ENCODE measurements around the gene ZNF500.

DNA sequence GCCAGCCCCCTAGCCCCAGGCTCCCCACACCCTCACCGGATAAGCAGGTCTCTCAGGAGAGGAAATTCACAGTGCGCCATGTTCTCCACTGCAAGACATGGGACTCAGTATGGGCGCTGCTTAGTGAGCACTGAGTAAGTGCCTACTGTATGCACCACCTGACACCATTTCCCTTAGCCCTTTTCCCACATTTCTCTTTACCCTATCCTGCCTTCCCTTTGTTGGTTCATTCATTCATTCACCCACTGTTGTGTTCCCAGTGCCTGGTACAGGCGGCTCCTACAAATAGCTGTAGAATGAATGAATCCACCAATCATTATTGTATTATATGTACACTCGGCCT lies 11.1 kb upstream of the ZNF500 start:
- TF ChIP-seq, protein P1, sequence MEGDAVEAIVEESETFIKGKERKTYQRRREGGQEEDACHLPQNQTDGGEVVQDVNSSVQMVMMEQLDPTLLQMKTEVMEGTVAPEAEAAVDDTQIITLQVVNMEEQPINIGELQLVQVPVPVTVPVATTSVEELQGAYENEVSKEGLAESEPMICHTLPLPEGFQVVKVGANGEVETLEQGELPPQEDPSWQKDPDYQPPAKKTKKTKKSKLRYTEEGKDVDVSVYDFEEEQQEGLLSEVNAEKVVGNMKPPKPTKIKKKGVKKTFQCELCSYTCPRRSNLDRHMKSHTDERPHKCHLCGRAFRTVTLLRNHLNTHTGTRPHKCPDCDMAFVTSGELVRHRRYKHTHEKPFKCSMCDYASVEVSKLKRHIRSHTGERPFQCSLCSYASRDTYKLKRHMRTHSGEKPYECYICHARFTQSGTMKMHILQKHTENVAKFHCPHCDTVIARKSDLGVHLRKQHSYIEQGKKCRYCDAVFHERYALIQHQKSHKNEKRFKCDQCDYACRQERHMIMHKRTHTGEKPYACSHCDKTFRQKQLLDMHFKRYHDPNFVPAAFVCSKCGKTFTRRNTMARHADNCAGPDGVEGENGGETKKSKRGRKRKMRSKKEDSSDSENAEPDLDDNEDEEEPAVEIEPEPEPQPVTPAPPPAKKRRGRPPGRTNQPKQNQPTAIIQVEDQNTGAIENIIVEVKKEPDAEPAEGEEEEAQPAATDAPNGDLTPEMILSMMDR (IDR thresholded peaks at IDR 0.05), result no peak
- TF ChIP-seq POLR2A (IDR thresholded peaks at IDR 0.05), result no peak
